ENCODE results near the gene GPC3.

GPC3 gene

DNA sequence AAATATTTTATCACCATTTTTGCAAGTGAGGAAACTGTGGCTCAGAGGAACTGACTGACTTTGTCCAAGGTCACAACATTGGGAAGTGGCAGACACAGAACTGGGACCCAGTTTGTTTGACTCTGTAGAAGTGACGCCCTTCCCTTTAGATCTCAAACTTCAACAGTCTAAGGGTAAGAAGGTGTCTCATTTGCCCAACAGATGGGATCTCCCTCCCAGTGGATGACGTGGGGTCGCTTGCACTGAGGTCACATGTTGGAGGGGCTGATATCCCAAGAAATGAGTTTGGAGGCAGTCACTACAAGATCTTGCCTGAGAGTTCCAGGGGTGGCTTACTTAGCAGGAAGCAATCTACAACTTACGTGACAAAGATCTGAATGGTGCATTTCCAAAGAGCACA lies 397.6 kb downstream of the GPC3 start:
- DNase-seq = no peak

DNA sequence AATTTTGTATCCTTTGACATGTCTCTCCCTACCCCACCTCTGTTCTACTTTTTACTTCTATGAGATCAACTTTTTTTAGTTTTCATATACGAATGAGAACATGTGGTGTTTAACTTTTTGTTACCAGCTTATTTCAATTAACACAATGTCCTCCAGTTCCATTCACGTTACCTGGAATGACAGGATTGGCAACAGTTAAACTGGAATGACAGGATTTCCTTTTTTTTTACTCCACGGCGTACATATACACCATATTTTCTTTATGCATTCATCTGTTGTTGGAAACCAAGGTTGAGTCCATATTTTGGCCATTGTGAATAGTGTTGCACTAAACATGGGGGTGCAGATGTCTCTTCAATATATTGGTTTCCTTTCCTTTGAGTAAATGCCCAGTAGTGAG lies 398.3 kb downstream of the GPC3 start:
- no peak for DNase-seq

DNA sequence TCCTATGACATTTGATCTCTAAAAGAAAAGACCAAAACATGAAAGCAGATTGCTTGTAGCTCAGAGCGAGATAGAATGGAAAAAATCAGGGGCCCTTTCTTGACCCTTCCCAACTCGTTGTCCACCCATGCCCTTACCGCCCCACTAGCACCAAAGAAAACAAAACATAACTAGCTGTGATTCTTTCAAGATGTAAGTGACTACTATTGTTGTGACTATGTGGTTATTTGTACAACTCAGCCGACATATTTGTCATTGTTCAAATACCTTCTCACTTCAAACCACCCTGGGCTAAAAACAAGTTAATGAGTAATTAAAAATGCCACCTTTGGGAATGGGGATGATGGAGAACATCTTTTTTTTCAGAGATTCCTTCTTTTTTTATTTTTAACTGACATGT lies 399.0 kb downstream of the GPC3 start:
- no peak for DNase-seq

DNA sequence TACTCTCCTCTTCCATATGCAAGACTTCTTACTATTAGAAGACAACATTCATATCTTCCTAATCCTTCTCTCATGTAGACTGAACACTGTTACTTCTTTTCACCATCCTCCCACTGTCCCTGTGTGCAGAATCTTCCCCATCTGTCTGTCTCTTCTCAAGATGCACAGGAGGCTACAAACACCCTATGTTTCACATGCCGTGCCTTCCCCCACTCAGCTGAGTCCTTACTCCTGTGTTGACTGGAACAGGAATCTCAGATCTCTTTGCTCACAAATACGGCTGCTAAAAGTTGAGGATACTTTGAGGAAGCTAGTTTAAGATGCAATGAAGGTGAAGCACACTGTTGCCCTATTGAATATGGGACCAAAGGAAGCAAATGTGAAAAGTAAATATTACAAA lies 401.6 kb downstream of the GPC3 start:
- no peak for DNase-seq

DNA sequence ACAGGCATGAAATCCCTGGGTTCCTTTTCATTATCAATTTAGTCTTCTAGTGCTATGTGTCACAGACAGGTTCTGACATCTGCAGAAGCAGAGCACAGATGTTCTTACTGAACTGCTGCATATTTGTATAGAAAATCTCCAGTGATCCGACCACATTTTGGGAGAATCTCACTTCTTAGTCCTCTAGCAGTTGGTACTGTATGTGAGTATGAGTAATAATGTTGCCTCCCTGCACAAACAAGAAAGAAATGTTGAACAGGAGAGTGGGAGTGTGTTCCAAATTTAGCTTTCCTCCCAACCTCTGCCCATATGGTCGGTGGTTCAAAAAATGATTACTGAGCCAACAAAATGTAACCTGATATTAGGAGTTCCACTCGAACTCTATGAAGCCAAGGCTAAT lies 404.8 kb downstream of the GPC3 start:
- DNase-seq = no peak

DNA sequence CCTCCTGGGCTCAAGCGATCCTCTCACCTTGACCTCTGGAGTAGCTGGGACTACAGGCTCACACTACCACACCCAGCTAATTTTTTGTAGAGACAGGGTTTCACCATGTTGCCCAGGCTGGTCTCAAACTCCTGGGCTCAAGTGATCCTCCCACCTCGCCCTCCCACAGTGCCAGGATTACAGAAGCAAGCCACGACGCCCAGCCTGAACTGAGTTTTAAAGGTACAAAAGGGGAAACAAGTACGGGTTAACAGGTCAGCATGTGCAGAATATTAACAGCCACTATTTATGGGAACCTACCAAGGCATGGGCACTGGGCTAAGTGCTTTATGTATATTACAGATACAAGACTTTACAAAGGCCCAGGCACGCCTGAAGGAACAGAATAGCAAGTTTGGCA lies 405.8 kb downstream of the GPC3 start:
- DNase-seq = no peak

DNA sequence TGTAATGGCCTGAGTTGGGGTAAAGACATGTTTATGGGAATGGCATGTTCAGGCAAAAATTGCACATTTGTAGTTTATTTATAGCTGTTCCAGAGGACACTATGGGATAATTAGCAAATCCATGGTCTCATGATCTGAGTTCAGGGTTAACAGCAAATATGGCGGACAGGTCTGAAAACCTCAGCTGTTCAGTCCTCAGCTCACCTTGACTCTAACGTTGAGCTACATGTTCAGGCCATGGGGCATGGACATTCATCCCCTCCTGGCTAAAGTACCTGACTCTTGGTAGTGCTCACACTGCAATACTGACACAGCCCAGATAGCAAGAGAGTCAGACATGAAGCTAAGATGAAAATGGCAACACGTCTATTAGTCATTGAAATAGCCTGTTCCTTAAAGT lies 408.5 kb downstream of the GPC3 start:
- DNase-seq = no peak

DNA sequence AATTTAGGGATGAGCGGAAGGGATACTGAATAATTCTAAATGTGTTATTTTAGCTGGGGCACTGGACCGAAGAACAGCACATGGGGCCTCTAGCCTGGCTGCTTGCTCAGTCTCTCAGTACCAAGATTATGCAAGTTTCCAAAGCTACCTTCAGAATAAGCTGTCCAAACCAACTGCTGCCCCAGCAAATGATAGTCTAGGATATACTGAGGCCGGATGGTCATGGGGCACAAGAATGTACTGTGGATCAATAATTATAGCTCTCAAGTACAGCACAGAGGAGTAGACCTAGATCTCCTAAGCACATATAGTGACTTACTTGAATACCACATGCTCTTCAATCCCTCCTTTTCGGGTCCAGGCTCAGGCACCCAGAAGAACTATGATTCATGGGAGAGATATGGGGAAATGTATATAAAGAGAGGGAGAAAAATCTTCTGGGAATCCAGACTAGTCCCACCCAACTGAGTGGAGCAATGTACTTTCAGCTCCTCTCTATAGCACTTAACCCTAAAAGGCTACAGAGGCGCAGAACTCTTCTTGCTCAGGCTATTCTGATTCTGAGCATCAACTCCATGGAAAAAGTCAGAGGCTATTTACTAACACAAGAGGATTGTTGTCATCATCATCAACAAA lies 409.8 kb downstream of the GPC3 start:
- no peak for DNase-seq

DNA sequence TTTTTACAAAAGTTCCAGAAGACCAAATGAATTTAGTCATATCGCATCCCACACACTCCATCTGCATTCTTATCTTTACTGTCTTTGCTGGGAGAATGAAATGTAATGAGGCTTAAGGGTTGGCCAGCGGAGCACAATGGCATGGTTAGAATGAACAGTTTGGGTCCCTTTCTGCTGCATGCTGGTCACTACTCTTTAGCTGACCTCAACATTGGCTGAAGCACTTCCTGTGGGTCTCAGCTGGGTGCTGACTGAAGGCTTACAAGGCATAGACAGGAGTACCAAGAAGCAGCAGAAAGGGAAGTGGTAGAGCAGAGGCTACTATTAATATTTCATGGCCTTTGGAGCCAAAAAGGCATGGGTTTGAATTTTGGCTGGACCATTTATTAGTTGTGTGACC lies 410.7 kb downstream of the GPC3 start:
- no peak for DNase-seq

DNA sequence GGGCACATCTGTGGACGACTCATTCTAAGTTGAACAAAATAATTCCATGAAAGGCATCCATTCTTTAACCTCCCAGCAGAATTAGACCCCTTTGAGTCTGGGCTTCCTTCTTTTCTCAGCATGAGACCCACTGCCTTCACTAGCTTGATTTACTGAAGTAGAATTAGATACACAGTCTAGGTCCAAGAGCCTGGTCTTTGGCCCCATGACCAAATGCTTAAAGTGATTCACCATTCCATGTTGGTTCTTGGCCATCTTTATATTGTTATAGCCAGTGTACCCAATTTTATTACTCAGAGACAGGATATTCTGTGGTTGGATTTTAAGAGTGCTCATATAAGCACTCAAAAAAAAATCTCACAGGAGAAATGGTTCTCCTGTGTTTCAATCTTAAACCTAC lies 414.8 kb downstream of the GPC3 start:
- DNase-seq = no peak

DNA sequence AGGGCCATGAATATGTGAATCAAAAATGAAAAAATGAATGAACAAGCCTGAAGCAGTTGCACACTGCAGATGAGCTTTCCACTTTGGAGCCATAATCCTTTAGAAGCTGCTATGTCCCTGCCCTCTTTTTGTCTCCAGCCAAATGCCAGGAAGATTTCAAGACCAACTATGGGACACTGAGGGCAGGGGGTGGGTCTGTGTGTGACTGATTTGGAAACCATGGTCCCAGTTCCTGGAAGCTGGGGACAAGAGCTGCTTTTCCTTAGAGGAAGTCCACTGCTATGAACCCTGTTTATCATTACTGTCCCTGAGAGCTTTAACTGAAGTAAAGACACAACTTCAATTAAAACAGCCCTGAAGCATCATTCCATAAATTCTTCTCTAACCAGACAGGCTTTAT lies 416.2 kb downstream of the GPC3 start:
- no peak for DNase-seq

DNA sequence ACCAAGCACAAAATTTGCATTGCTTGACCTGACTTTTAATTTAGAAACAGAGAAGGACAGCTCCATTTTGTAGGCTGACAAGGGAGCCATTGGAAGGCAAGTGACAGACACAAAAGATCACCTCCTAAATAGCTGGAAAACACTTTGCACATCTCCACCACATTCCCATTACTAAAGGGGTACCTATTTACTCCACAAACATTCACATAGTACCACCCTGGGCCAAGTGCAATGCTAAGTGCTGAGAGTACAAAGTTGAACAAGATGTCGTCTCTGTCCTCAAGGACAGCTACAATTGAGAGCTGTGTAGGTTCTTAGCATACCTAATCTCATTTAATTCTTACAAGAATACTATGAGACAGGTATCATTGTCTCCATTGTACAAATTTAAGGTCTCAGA lies 417.3 kb downstream of the GPC3 start:
- no peak for DNase-seq

DNA sequence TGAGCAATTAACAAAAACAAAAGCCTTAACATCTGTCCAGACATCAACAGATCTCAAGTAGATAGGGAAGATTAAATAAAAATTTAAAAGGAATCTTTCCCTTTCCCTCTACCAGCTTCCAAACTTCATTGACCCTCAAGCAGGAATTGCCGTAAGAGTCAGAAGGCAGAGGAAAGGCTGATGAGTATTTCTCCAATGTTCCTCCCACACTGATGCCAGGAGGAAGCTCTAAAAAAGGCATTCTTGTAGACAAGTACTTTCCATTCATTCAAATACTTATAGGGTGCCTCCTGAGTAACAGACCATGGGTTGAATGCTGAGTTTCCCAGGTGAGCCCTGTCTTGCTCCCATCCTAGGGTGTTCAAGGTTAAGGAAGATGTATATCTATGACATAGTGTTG lies 418.5 kb downstream of the GPC3 start:
- DNase-seq = no peak

DNA sequence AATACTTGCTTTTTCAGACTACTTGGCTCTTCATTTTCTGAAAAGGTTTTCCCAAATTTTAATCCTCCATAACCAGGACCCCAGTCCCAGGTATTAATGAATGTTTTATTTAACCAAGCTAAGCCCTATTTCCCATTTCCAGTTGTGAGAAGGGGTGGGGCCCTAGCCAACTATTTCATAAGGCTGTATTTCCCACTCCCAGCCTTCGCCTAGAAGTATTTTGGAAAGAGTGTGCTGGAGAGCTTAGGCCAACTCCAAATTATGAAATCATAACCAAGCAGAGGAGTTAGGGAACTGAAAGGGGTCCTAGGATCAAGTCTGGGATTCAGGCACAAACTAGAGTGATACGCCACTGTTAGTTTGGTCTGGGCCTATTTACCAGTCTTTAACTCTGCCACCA lies 421.7 kb downstream of the GPC3 start:
- no peak for DNase-seq

DNA sequence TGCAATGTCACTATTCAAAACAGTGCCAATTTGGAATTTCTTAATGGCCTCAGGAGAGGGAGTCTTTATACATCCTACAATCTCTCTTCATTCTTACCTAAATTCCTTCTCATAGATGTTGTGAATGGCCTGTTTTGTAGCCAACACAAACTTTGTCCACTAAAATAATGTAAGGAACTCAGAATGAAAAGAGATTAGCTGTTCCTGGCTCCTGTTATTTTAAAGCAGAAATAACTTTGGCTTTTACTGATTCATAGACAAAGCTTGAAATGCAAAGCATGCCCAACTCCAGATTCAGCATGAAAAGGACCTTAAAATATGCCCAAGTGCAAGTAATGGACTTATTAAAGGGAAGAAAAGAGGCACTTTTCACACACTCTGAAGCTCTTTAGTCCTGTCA lies 424.1 kb downstream of the GPC3 start:
- DNase-seq = no peak

DNA sequence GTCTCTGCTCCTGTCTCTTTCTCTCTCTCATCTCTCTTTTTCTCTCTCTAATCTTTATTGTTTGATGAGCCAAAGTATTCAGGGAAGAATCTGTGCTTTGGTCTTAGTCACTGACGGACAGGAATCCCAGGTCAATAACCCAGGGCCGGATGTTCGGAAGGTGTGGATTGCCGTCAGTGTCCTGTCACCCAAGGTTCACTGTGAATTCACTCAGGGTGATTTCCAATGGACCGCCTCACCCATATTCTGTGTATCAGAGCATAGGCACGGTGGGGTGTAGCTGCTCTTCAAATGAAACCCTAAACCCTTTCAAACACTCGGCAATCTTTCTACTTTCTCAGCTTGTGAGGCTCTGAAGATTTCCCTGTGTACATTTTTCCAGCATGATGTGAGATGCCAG lies 425.5 kb downstream of the GPC3 start:
- DNase-seq = no peak

DNA sequence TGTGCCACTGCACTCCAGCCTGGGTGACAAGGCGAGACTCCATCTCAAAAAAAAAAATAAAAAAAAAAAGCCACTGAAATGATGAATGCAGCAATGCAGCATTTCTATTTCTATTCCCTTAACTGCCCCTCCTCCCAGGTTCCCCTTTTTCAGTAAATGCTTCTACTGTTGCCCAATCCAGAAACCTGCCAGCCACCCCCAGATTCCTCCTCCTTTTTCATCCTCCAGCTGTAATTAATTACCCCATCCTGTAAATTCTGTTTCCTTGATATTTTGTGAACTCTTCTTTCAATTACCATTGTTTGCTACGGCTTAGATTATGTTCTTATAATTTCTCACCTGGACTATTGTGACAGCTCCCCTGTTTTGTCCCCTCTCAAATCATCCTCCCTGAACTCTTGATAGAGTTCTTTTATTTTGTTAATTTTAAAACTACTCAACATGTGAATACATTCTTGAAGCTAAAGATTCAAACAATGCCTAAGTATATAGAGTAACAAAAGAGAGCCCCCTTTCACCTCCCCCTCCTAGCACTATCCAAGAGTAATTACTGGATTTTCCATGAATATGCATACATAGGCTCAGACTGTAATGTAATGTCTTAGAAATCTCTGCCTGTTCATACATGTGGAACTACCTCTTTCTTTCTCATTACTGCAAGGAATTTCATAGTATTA lies 429.5 kb downstream of the GPC3 start:
- DNase-seq = no peak

DNA sequence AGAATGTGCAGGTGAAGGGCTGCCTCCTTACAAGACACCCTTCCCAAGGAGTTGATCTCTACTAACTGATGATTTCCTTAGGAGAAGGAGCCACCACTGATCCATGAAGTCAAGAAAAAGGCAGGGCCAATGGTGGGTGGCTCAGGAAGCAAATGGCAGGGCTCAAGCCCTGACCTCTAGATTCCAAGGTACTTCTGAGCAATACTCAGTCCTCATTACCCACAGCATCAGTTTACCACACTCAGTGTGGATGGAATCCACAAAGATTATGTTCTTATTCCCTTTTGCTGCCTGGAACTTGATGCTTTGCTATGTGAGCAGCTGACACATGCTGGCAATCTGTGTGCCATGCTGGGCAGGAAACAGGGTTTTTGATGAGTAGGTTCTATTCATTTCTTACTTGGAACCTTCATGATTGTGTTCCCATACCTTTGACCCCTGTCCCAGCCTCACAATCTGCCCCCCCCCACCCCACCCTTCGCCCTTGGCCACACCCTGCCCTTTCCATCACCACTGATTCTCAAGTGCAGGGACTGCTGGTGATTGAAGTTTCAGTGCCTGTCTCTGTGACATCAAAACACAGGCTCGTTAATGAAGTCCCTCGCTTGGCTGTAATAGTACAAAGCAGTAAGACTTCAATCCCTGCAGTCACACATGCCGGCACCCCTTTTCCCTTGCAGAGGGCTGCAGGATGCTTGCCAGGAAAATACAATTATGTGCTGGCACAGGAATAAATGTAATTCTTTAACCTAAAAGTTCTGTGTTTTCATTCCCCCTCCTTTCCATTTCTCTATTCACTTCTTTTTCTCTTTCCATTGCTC lies 434.5 kb downstream of the GPC3 start:
- DNase-seq = no peak

DNA sequence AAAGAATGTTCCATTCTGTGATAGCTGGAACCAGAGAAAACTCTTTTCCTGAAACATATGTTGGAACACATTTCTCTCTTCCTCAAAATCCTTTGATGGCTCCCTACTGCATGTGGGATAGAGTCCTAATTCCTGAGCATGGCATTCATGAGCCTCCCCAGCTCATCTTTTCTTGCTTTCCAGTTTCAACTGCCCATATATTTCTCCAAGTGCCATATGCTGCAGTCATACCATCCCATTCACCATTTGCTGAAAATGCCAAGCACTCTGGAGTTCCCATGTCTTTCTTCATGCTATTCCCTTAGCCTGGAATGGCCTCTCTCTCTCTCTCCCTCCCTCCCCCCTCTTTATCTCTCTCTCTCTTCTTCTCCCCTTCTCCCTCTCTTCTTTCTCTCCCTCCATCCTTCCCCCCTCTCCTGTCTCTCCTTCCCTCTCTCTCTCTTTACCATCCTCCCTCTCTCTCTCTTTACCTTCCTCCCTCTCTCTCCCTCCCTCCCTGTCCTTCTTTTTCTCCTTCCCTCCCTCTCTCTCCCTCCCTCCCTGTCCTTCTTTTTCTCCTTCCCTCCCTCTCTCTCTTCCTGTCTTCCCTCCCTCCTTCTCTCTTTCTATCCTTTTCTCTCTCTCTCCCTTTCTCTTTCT lies 436.0 kb downstream of the GPC3 start:
- DNase-seq = no peak

DNA sequence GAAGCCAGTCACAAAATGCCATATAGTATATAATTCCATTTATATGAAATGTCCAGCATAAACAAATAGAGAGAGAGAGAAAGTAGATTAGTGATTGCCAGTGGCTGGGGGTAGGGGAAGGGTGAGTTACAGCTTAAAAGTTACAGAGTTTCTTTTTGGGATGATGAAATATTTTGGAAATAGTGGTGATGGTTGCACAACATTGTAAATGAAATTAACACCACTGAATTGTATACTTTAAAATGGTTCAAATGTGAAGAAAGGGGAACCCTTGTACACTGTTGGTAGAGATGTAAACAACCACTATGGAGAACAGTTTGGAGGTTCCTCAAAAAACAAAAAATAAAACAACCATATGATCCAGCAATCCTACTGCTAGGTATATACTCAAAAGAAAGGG lies 439.0 kb downstream of the GPC3 start:
- DNase-seq = no peak

DNA sequence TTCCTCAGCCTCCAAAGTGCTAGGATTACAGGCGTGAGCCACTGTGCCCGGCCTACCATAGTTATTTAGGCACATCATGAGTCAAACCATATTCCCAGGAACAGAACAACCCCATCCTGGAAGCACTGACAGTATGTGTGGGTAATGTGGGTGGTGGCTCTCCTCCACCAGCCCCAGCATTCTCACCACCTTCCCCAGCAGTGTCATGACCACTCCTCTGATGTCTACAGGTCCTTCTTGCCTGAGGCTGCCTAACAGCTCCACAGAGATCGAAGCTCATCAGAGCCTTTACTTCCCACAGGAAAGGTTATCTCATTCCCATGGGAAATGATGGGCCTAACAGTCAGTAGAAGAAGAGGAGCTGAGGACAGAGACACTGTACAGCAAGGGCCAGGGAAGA lies 440.6 kb downstream of the GPC3 start:
- DNase-seq = no peak

DNA sequence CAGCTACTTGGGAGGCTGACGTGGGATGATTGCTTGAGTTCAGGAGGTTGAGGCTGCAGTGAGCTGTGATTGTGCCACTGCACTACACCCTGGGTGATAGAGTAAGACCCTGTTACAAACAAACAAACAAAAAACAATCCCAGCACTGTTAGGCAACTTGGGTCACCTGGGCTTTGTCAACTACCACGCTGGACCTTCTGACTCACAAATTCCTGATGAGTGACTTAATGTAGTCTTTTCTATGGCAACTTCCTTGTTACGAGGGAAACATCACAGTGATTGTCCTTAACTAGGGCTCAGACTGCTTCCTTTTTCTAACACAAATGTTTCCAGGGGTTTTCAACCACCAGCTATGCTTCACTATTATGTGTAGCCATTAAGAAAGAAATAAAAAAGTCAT lies 441.3 kb downstream of the GPC3 start:
- no peak for DNase-seq

DNA sequence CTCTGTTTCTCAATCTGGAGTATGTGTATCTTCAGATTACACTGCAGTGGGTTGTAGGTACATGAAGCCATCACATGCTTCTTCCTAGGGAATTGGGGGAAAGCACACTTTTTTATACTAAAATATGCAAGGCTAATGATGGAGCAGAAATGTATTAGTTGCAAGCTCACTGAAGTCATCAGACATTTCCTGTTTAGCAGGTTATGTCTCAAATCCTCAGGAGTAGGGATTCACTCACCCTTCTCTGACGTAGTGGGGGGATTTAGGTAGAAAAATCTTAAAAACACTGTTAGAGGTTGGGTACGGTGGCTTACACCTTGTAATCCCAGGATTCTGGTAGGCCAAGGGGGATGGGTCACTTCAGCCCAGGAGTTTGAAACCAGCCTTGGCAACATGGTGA lies 441.7 kb downstream of the GPC3 start:
- DNase-seq = no peak

DNA sequence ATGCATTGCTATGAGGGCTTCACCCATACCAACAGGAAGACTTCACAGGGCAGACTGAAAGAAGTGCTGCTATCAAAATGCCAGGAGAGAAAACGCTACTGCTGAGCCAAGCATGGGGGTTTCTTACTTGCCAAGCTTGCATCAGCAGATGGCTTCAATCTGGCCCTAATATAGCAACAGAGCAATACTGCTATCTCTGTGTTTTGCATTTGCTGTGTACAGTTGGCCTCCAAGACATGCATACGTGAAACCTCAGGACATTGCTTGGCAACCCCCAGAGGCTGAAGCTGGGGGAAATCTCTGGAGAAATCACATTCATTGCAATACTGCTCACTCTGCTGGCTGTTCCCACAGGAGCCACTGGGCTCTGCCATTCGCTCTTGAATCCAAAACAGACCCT lies 442.9 kb downstream of the GPC3 start:
- DNase-seq = no peak

Measured in activated CD4-positive, alpha-beta T cell treated with anti-CD3 and anti-CD28 coated beads, Interleukin-2, amount 50 U/mL, for 16 hours (primary cell).